A549 treated with Hydrocortisone at 1 μM for 4 hours (cell line): ENCODE results near the gene FBXO41. TPM values are rescaled to one million over a fixed set of nuclear protein-coding genes. Genes with fewer than 3 reads are reported as not detected.

Experiments used
- total RNA-seq: library from RNA; stranded (reverse); fragments of 200-300 nt; extraction: Qiagen RNA extraction; gene quantifications from 5 replicates; pipeline ENCODE4 v1.2.3, GENCODE V29; 2022

Gene FBXO41
- 3.9 to 5.5 TPM (median 5.3 TPM) in 5 replicates for total RNA-seq

DNA sequence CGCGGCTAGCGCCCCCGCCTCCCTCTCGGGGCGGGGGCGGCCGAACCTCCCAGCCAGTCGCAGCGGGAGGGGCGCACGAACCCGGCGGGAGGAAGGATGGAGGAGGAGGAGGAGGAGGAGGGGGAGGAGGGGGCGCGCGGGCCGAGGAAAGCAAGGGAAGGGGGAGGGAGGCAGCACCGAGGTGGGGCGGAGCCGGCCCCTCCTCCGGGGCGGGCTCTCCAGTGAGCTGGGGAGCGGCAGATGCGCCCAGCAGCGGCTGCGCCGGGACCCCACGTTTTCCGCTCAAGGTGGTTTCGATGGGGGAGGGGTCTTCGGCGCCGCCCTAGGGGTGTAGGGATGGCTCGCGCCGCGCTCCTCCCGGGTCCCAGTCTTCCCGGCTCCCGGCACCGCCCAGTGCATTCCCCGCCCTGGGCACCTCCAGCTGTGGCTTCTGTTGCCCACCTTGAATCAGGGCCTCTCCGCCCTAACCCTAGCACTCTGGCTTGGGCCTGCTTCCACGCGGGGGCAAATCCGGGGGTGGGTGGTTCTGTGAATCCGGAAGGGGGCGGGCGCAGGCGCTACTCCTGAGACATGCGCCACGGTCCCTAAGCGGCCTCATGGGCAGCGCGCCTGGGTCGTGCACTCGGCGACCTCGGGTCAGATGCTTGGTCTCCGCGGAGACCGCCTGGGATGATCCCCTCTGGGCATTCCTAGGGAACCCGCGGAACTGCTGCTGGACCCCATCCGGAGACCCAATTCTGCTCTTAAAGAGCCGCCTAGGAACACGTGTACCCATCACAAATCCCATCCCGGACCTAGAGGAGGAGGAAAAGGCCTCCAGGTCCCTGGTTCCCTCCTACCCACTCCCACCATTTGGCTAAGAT, at the start of gene FBXO41:
FBXO41 (minus strand) TSS at position 183 of the 863 bp plus-strand sequence. CDS start 14,848 bp downstream, outside the sequence.

DNA sequence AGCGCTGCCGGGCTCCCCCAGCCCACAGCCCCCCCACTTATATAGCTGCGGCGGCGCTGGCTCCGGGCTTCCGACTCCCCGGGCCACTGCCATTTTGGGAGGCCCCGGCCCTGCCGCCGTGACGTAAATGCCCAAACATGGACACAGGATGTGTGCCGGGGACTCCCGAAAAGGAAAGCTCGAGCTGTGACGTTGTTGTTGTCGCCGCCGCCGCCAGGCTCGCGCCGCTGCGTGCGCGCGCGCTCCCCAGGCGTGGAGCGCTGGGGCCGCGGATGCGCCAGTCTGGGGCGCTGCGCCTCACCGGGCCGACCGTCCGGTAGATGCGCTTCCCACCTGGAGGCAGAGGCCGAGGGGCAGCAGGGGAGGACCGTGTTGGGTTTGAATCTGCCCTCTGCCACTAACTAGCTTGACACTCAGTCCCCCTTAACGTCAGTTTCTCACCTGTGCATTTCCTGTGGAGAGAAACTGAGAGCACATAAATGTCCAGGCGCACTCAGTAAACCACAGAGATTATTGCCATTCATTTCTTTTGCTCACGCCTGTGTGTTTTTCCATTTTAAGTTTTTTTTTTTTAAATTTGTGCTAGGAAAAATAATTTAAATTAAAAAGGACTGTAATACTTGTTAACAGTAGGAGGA, 9.4 kb upstream of the FBXO41 start, which contains the start of gene EGR4:
EGR4 (minus strand) TSS at position 15 of the 638 bp plus-strand sequence. CDS start 231 bp downstream, outside the sequence.

GRCh38 chr2:73233932-73234832, 50.1 kb downstream of the FBXO41 start, which contains the start of gene CCT7:
Gene CCT7, plus strand, starts transcription at chr2:73234308. Its CDS starts 71 bp downstream, at chr2:73234379.

GRCh38 chr2:73233154-73233931, 50.9 kb downstream of the FBXO41 start, which contains the start of gene PRADC1:
Gene PRADC1, minus strand, starts transcription at chr2:73233239. Its CDS starts 79 bp downstream, at chr2:73233160.

GRCh38 chr2:73214120-73215035, 69.9 kb downstream of the FBXO41 start, which contains the start of gene SMYD5:
Gene SMYD5, plus strand, starts transcription at chr2:73214245. Its CDS starts 22 bp downstream, at chr2:73214267.

Other genes with a start within 250 kb of the FBXO41 start
- gene SFXN5, start 212.8 kb downstream of the FBXO41 start, total RNA-seq: 12.3 to 14.3 TPM (median 12.5 TPM) in 5 replicates
- gene RAB11FIP5, start 171.5 kb downstream of the FBXO41 start, total RNA-seq: 30.4 to 37.7 TPM (median 33.8 TPM) in 5 replicates
- 0.05 to 0.07 TPM in 2 of 5 replicates, not detected in the others for gene NOTO, start 81.9 kb downstream of the FBXO41 start, total RNA-seq
- gene SMYD5, start 70.2 kb downstream of the FBXO41 start, total RNA-seq: 53.8 to 62.2 TPM (median 56.3 TPM) in 5 replicates
- 19.3 to 27.7 TPM (median 24.9 TPM) in 5 replicates for gene PRADC1, start 51.2 kb downstream of the FBXO41 start, total RNA-seq
- gene CCT7, start 50.2 kb downstream of the FBXO41 start, total RNA-seq: 544 to 950 TPM (median 585 TPM) in 5 replicates
- gene EGR4, start 9.1 kb upstream of the FBXO41 start, total RNA-seq: 0.13 to 0.33 TPM (median 0.15 TPM) in 5 replicates
- gene ALMS1, start 101.4 kb upstream of the FBXO41 start, total RNA-seq: 7.3 to 10.8 TPM (median 9.0 TPM) in 5 replicates